HL-60/S4 treated with retinoic acid at 250 ng/mL for 4 days and 3 days (cell line): Measurements from ENCODE around the gene FAM124B.
"Not testable (repeated sequence)": the region's sequence is repeated elsewhere in the genome, so short reads cannot be mapped to it uniquely, and the experiment has no call there.

Experiments
- in situ Hi-C: fragments of 300-500 bp; cut with MboI; formaldehyde crosslinking; loops from 2 replicates; pipeline ENCODE4 v1.7.0; 2022; ENCODE audit warnings: low sequenced_read_pairs

FAM124B gene

DNA sequence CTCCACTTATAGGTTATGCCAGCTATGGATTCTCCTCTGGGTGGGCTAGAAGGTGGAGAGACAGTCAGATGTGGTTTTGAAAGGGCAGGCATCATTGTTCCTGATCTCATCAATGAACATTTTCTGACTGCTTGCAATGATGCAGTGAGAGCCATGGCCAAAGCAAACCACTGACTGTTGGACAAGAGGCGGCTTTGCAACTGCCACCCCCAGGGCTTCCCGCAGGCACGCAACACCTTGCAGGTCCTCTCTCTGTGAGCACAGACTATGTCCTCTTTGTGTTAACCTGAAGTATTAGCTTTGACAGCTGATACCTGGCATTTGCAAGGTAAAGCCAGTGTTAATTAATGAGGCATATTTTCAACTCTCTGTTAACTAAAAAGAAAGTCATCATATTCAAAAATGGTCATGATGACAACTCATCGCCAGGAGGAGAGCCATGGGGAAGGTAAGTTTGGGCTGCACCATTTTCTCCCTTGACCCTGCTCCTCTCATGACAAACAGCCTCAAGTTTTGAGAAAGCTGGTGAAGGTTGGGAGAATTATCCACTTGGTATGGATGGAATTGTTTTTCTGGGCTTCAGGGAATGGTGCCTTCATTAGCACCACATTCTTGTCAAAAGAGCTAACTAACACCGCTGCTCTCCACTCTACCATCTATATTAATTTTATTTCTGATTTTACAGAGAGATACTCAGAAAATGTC, 14.9 kb upstream of the FAM124B start:
- in situ Hi-C loops, result no loop called here

DNA sequence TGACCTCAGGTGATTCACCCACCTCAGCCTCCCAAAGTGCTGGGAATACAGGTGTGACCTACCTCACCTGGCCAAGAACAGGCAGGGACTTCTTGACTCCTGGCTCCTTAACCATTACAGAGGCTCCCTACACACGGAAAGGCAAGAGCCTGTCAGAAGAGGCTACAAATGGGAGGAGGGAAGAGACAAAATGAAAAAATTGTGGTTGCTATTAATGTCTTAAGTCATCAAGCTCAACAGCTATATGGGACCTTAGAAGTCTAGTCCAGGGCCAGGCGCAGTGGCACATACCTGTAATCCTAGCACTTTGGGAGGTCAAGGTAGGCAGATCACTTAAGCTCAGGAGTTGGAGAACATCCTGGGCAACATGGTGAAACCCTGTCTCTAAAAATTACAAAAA, 11.5 kb upstream of the FAM124B start:
- in situ Hi-C loops, result no loop called here

- in situ Hi-C loops, result no loop called here
These were observed 10.5 kb upstream of the FAM124B start for GRCh38 chr2:224412141-224413015.

- in situ Hi-C loops, result no loop called here
These were observed 9.1 kb upstream of the FAM124B start for GRCh38 chr2:224410946-224411561.

GRCh38 chr2:224408676-224409075, 6.8 kb upstream of the FAM124B start:
- in situ Hi-C loops, result no loop called here

DNA sequence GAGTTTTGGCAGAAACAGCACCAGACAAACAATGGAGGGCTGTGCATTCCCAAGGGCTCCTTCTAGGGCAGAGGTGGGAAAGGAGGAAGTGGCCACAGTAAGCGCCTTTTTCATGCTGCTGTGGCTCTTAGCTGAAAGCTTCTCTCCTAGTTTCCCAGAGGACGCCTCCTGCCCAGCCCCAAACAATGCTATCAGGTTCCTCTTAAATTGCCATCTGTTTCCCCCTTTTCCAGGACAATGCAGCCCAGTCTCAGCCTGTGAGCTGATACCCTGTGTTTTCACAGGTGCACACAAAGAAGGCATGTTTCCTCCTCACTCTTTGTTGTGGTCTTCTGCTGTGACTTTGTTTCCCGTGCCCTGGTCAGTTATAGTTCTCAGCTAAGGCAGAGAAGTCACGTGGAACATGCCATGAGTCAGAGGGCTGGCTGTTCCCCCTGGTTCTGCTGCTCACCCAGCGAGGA, 5.4 kb upstream of the FAM124B start:
- in situ Hi-C loops, result no loop called here

- in situ Hi-C loops, result no loop called here
These were observed 4.0 kb upstream of the FAM124B start for GRCh38 chr2:224405841-224406370.

DNA sequence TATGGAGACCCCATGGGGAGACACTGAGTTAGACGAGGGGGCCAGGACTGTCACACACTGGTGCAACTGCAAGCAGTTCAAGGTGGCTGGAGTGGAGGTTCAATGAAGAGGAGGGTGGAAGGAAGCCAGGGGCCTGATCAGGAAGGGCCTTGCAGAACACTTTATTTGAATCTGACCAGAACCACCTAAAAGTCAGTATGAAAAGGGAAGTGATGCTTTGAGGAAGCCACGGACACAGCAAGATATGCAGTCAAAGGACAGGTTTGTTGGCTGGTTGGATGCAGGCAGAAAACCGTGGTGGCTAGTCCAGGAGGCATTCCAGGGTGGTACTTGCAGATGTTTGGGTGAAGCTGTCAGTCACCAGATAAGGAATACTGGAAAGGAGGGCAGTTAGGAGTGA, 3.5 kb upstream of the FAM124B start:
- in situ Hi-C loops, result no loop called here

DNA sequence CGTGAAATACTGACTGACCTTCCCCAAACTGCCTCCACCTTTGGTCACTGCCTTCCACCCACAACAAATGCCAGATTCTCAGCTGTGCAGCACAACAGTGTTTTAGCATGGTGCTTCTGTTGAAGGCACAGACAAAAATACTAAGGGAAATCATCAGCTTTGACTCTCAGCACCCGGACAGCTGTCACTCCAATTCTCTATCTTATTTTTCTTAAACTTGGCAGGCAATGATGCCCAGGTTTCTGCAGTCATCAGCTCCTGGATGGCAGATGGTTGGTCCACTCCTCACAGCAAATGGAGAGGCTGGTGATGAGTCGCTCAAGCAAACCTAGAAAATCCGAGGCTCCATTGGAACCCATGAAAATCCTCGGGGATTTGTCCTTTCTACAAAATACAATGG, 2.9 kb upstream of the FAM124B start:
- in situ Hi-C loops, result no loop called here

DNA sequence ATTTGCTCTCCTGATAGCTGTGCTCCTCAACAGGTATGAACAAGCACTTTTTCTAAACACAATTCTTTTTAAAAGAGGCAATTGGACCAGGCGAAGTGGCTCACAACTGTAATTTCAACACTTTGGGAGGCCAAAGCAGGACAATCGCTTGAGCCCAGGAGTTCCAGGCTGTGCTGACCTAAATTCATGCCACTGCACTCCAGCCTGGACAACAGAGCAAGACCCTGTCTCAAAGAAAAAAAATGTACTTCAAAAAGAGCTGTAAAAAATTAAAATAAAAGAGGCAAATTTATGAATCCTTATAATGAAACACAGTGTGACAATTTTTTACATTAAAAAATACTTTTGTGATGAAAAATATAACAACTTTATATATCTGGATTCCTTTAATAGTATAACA, 1.8 kb upstream of the FAM124B start:
- in situ Hi-C loops, result no loop called here

- in situ Hi-C loops, result no loop called here
These were observed 848 bp downstream of the FAM124B start for GRCh38 chr2:224400886-224401632.

DNA sequence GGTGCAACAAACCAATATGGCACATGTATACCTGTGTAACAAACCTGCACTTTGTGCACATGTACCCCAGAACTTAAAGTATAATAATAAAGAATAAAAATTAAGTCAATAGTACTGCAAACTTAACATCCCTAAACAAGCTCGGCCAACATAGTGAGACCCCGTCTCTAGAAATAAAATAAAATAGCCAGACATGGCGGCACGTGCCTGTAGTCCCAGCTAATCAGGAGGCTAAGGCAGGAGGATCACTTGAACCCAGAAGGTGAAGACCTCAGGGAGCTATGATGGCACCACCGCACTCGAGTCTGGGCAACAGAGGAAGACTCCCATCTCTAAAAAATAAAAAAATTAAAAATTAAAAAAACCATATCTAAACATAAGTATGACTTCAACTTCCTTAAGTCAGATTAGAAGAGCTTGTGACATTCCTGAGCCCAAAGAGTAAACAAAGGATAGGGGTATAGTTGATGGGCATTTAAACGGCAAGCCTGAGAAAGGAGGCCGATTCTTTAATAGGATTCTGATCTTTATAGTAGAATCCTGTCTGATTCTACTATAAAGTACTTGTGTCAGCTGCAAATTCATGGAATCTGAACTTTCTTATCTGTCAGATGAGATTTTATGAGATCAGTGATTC, 1.6 kb downstream of the FAM124B start:
- in situ Hi-C loops, result no loop called here

DNA sequence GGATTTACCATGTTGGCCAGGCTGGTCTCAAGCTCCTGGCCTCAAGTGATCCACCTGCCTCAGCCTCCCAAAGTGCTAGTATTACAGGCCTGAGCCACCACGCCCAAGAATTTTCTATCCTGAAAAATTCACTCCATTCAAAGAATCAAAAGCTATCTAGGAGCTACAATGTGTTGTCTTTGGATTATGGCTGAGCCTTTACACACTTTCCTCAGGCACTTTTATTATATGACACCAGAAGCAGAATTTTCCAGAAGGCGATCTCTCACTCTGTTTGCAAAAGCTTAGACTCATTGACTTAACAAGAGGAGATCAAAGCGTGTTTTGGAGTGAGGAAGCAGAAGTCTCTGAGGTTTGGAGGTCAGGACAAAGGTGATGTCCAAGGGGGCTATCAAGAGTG, 3.6 kb downstream of the FAM124B start:
- in situ Hi-C loops, result no loop called here

DNA sequence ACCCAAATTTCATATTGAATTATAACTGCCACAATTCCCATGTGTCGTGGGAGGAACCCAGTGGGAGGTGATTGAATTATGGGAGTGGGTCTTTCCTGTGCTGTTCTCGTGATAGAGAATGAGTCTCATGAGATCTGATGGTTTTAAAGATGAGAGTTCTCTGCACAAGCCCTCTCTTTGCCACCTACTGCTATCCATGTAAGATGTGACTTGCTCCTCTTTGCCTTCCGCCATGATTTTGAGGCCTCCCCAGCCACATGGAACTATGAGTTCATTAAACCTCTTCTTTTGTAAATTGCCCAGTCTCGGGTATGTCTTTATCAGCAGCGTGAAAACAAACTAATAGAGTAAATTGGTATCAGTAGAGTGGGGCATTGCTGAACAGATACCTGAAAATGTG, 4.8 kb downstream of the FAM124B start:
- in situ Hi-C loops, result not testable (repeated sequence)

DNA sequence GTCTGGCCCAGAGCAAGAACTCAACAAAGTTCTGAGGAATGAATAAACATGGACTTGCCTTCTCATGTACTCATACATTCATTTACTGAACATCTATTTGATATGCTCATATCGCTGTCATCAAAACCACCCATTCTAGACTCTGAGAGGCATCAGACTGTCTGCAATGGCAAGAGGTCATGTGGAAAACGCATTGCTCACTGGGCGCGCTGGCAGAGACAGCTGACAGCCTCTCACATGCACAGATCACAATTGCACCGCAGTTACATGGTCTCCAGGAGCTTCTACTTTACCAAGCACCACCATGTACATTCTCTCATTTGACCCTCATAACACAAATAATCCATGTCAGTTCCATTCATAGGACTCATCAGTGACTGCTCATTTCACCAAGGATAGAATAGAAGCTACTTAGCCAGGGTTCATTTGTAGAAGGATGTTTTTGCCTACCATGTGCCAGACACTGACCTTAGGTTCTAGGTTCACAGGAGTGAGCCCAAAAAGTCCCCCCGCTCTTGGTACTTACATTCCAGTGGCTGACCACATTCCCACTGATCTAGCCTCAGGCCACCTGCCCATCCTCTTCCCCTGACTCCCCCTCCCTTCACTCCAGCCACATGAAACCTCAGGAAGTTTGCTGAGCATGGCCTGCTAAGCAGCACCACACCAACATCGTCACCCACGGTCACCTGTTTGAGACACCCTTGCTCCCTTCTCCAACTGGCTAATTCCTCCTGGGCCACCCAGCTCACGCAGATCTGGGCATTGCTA, 6.1 kb downstream of the FAM124B start:
- in situ Hi-C loops, result no loop called here

DNA sequence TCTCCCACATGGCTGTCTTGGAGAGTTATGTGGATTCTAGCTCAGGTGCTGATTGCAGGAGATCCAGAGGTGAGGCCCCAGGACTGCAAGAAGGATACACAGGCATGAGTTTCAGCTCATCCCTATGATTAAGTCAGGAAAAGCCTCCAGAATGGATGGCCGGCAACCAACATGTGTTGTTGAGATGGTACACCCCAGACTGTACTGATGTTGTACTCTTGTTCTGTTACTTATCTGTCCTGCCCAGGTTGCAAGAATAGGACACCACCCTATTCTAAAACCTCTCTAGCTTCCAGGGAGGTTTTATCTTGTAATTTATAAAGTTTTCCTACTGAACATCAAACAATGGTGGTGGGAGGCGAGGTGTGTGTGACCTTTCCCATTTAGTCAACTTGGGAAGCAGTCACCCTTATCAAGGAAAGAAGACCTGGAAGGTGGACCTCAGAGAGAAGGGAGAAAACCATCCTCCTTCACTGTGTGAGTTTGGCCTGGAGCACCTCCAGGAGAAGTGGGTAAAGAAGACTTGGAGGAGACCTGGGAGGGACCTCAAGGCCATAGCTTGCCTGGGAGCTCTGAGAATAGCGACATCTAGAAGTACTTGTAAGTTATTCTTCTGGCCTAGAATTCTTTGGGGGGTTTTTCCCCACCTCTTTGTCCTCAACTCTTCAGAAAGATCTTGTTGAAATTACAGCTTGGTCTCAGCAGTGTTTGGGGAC, 8.6 kb downstream of the FAM124B start:
- in situ Hi-C loops, result no loop called here

GRCh38 chr2:224392545-224392944, 9.4 kb downstream of the FAM124B start:
- in situ Hi-C loops, result no loop called here

- in situ Hi-C loops, result no loop called here
These were observed 12.6 kb downstream of the FAM124B start for GRCh38 chr2:224389317-224389716.

- in situ Hi-C loops, result no loop called here
These were observed 15.0 kb downstream of the FAM124B start for GRCh38 chr2:224386876-224387275.
